Activated T-helper 2 cell treated with anti-CD3 and anti-CD28 coated beads, Interferon-gamma antibody, Interleukin-2, Interleukin-4, amounts not matched to agents 10 μg/mL and 5 μg/mL and 100 μg/mL, durations not matched to agents 14 hours and 24 hours and 36 hours (primary cell): ENCODE data around the gene TYROBP. TPM values are rescaled to one million over a fixed set of nuclear protein-coding genes. Genes with fewer than 3 reads are reported as not detected.

Source experiments
- DNase-seq: peaks from one replicate; pipeline ENCODE4 v3.0.0; 2021; ENCODE audit warnings: low spot score
- H3K27ac Mint-ChIP-seq: one replicate; pipeline ENCODE4 v1.8.0; 2021; ENCODE audit warnings: mixed read lengths
- H3K27me3 Mint-ChIP-seq: one replicate; pipeline ENCODE4 v1.8.0; 2021; ENCODE audit warnings: low read depth, mixed read lengths
- H3K36me3 Mint-ChIP-seq: one replicate; pipeline ENCODE4 v1.8.0; 2021; ENCODE audit warnings: low read depth, mixed read lengths
- H3K4me1 Mint-ChIP-seq: one replicate; pipeline ENCODE4 v1.8.0; 2021; ENCODE audit warnings: low read depth, mixed read lengths
- H3K4me3 Mint-ChIP-seq: one replicate; pipeline ENCODE4 v1.8.0; 2021; ENCODE audit warnings: low read depth, mild to moderate bottlenecking, moderate library complexity, mixed read lengths
- H3K9me3 Mint-ChIP-seq: one replicate; pipeline ENCODE4 v1.8.0; 2021; ENCODE audit warnings: mixed read lengths
- intact Hi-C: fragments of 100-400 bp; cut with micrococcal nuclease; formaldehyde crosslinking; loops from one replicate; pipeline ENCODE4 v1.15.1; 2023
- total RNA-seq: library from RNA; stranded (reverse); gene quantifications from 2 replicates; pipeline ENCODE4 v1.2.3, GENCODE V29; 2022

Gene TYROBP
- total RNA-seq, 1 donor from 2014 or later, result 0.39 TPM

- Mint-ChIP-seq H3K9me3 (no peaks in the 10 kb centered on the region), H3K4me1 (peaks cover 19% of the 10 kb centered on the region), H3K4me3 (no peak overlapping the region), H3K27me3 (no peaks in the 10 kb centered on the region), H3K36me3 (peaks cover 9% of the 10 kb centered on the region), H3K27ac (no peak overlapping the region)
- intact Hi-C loops, result no loop called here
- DNase-seq, result no peak
Observed at GRCh38 chr19:35939307-35940077, 31.4 kb upstream of the TYROBP start.

- H3K36me3 Mint-ChIP-seq, result peaks cover 5% of the 10 kb centered on the region
- H3K27me3 Mint-ChIP-seq, result no peaks in the 10 kb centered on the region
- intact Hi-C loops, result no loop called here
- H3K4me1 Mint-ChIP-seq, result peaks cover 19% of the 10 kb centered on the region
- H3K27ac Mint-ChIP-seq, result no peak overlapping the region
- no peaks in the 10 kb centered on the region for H3K9me3 Mint-ChIP-seq
- peak overlapping the region; percentile 78 for H3K4me3 Mint-ChIP-seq
- DNase-seq, result no peak
Observed at GRCh38 chr19:35938282-35939224, 30.5 kb upstream of the TYROBP start.

DNA sequence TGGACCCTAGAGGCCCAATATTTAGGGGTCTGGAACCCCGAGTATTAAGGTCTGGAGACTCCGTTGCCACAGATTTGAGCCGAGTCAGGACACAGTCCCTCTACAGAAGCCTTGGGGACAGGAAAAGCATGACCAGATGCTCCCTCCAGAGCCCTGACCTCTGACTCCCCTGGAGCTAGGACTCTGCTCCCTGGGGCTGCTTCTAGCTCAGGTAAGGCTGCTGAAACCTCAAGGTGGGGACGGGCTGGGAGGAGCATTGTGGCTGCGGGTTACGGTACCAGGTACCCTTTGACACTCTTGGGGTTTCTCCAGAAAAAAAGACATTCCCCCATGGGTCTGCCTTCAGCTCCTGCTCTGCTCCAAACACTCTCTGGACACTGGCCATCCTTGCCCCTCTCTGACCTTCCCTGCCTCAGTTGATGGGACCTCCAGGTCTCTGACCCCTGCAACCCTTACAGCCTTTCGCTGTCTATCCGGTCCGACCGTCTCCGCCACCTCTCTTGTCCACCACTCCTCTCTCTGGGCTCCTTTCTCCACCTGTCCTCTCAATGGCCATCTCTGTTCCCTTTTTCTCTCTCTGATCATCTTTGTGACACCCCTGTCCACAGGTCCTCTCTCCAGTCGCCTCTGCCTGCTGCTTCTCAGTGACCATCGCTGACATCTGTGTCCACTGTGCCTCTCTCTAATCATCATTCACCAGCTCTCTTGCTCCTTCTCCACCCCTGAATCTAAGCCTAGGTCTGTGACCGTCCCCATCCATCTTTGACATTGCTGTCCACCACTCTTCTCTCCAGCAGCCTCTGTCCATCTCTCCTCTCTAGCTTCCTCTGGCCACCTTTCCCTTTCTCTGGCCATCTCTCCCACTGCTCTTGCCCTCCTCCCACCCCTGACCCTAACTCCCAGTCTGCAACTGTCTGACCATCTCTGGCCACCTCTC, 29.5 kb upstream of the TYROBP start:
- Mint-ChIP-seq H3K4me1 (peaks cover 19% of the 10 kb centered on the region), H3K9me3 (no peaks in the 10 kb centered on the region), H3K27ac (no peak overlapping the region), H3K36me3 (peaks cover 5% of the 10 kb centered on the region), H3K4me3 (peak overlapping the region; percentile 78), H3K27me3 (no peaks in the 10 kb centered on the region)
- intact Hi-C loops, result no loop called here
- no peak for DNase-seq

GRCh38 chr19:35936738-35937268, 28.7 kb upstream of the TYROBP start:
- Mint-ChIP-seq H3K4me3 (peak overlapping the region; percentile 78), H3K4me1 (peaks cover 23% of the 10 kb centered on the region), H3K9me3 (no peaks in the 10 kb centered on the region), H3K27me3 (no peaks in the 10 kb centered on the region), H3K36me3 (peaks cover 5% of the 10 kb centered on the region), H3K27ac (no peak overlapping the region)
- intact Hi-C loops, result no loop called here
- DNase-seq, result no peak

DNA sequence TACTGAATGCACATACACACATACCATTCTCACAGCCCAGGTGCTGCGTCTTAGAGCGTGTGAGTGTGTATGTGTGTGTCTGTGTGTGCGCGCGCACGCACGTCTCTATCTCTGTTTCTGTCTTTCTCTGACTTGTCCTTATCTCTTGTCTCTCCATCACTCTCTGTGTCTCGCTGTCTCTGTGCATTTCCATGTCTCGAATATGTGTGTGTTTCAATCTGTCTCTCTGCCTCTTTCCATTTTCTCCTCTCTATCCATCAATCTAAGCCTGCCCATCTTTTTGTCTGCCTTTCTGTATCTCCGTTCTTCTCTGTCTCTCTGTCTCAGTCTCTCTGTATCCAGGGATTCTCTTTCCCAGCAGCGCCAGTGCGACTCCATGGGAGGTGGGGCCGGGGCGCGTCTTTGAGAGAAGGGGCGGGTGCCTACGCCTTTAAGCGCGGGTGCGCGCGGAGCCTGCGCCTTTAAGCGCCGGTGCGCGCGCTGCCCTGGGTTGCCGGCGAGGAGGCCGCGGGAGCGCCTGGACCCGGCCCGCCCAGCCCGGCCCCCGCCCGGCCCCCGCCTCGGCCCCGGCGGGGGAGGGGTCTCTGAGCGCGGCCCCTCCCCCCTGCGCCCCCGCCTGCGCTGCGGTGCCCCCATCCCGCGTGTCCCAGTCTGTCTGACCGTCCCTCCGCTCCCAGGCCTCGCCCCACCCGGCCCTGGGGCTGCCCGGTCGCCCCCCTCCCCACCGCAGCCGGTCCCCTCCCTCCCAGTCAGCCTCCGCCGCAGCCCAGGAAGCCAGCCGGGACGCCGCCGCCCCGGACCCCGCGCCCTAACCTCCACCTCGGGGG, 28.0 kb upstream of the TYROBP start, which contains the start of gene LRFN3:
LRFN3 (plus strand) TSS at position 464 of the 827 bp plus-strand sequence. CDS start 3,052 bp downstream, outside the sequence.
- peaks cover 27% of the 10 kb centered on the region for H3K4me1 Mint-ChIP-seq

DNA sequence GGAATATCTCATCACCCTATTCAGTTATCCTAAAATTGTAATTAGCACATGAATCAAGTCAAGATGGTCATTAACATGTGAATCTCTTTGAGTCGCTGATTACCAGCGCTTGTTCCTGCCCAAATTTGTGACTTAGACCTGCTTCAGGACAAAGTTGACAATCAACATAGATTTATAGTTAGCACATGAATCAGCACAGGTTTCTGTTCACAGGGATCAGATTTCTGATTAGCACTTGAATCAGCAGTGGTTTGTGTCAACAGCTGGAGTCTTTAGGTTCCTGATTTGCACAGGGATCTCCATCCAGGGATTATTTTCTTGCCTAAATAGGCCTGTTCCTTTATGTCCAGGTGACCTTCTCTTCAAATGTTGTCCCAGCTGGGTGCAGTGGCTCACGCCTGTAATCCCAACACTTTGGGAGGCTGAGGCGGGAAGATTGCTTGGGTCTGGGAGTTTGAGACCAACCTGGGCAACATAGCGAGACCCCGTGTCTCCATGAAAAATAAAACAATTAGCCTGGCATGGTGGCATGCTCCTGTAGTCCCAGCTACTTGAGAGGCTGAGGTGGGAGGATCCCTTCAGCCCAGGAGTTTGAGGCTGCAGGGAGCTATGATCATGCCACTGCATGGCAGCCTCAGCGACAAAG, 24.3 kb upstream of the TYROBP start:
- no peak for DNase-seq
- Mint-ChIP-seq H3K27ac (no peak overlapping the region), H3K4me3 (no peak overlapping the region), H3K9me3 (no peaks in the 10 kb centered on the region), H3K36me3 (no peaks in the 10 kb centered on the region), H3K27me3 (no peaks in the 10 kb centered on the region), H3K4me1 (peaks cover 24% of the 10 kb centered on the region)
- intact Hi-C loops, result loop anchor here (5.0 kb wide), 1 partner anchor 285 kb away; the partner anchor contains the start of gene COX6B1

More for the DNA sequence above, 28.0 kb upstream of the TYROBP start, which contains the start of gene LRFN3:
- peak within 1 kb of the TSS; percentile 95 for H3K4me3 Mint-ChIP-seq
- intact Hi-C loops, result no loop called here
- no peaks in the 10 kb centered on the region for H3K27me3 Mint-ChIP-seq
- H3K9me3 Mint-ChIP-seq, result no peaks in the 10 kb centered on the region
- H3K36me3 Mint-ChIP-seq, result peaks cover 3% of the 10 kb centered on the region
- peak; percentile 52 for DNase-seq
- H3K27ac Mint-ChIP-seq, result no peak within 1 kb of the TSS

- no peaks in the 10 kb centered on the region for H3K9me3 Mint-ChIP-seq
- H3K36me3 Mint-ChIP-seq, result no peaks in the 10 kb centered on the region
- peak overlapping the region; percentile 47 for H3K27ac Mint-ChIP-seq
- no peak for DNase-seq
- peak overlapping the region; percentile 51 for H3K4me3 Mint-ChIP-seq
- H3K4me1 Mint-ChIP-seq, result peaks cover 24% of the 10 kb centered on the region
- no peaks in the 10 kb centered on the region for H3K27me3 Mint-ChIP-seq
- intact Hi-C loops, result loop anchor here (1.0 to 5.0 kb wide), 7 partner anchors 33 to 285 kb away; partner anchors contain the start of genes COX6B1 and PROSER3
Observed at GRCh38 chr19:35931874-35932202, 23.7 kb upstream of the TYROBP start.

GRCh38 chr19:35931161-35931873, 23.2 kb upstream of the TYROBP start:
- intact Hi-C loops, result loop anchor here (1.0 to 5.0 kb wide), 7 partner anchors 32 to 284 kb away; partner anchors contain the start of genes COX6B1 and PROSER3
- H3K9me3 Mint-ChIP-seq, result peaks cover under 1% of the 10 kb centered on the region
- peak; percentile 100 for DNase-seq
- no peaks in the 10 kb centered on the region for H3K27me3 Mint-ChIP-seq
- H3K27ac Mint-ChIP-seq, result peak overlapping the region; percentile 76
- H3K4me1 Mint-ChIP-seq, result peaks cover 24% of the 10 kb centered on the region
- H3K36me3 Mint-ChIP-seq, result peaks cover under 1% of the 10 kb centered on the region
- peak overlapping the region; percentile 70 for H3K4me3 Mint-ChIP-seq

DNA sequence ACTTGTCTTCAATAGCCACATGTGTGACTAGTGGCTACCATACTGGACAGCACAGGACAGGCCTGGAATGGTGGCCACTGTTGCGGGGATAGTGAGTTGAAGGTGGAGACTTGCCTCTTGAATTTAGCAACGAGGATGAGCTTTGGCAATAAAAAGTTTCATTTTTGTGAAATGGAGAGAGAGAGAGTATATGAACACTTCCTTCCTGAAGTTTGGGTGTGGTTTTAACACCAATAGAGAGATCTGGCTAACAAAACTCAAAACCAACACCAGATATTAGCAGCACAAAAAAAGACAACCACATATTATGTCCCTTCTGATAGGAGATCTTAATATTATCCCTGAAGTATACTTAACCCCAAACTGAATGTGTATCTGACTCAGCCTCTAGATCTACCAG, 21.8 kb upstream of the TYROBP start:
- peaks cover 15% of the 10 kb centered on the region for H3K9me3 Mint-ChIP-seq
- H3K27ac Mint-ChIP-seq, result peak overlapping the region; percentile 90
- intact Hi-C loops, result loop anchor here (5.0 kb wide), 1 partner anchor 283 kb away; the partner anchor contains the start of gene COX6B1
- H3K4me3 Mint-ChIP-seq, result peak overlapping the region; percentile 62
- H3K27me3 Mint-ChIP-seq, result peaks cover 3% of the 10 kb centered on the region
- DNase-seq, result no peak
- H3K4me1 Mint-ChIP-seq, result peaks cover 21% of the 10 kb centered on the region
- H3K36me3 Mint-ChIP-seq, result peaks cover 10% of the 10 kb centered on the region

DNA sequence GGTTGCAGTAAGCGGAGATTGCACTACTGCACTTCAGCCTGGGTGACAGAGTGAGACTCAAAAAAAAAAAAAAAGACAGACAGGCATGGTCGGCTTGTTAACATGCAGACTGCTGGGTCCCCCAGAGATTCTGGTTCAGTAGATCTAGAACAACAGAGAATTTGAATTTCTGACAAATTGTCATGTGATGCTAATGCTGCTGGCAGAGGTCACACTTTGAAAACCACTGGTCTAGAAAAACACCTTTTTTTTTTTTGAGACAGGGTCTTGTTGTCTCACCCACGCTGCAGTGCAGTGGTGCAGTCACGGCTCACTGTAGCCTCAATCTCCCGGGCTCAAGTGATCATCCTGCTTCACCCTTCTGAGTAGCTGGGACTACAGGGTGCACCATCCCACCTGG, 20.4 kb upstream of the TYROBP start:
- peaks cover 21% of the 10 kb centered on the region for H3K4me1 Mint-ChIP-seq
- intact Hi-C loops, result no loop called here
- H3K27me3 Mint-ChIP-seq, result peaks cover 5% of the 10 kb centered on the region
- H3K4me3 Mint-ChIP-seq, result no peak overlapping the region
- H3K36me3 Mint-ChIP-seq, result peaks cover 10% of the 10 kb centered on the region
- no peak overlapping the region for H3K27ac Mint-ChIP-seq
- DNase-seq, result no peak
- H3K9me3 Mint-ChIP-seq, result peaks cover 15% of the 10 kb centered on the region
